Tibial nerve (tissue), 4 donors: ENCODE results near the gene PSG1.

ENCODE experiments used
- CTCF ChIP-seq, 5 experiments: fragments of 200-600 bp in 3 of 5; fragments of 450-650 bp in 2 of 5; sonication (generic) in 3 of 5; IDR thresholded peaks; one replicate each; pipeline ENCODE4 v1.5.1; 2016 to 2019; ENCODE audit warnings: antibody characterized with exemption in 5 of 5, mild to moderate bottlenecking in 3 of 5, moderate library complexity in 2 of 5
- EP300 ChIP-seq, 2 donors: sonication (generic); formaldehyde crosslinking; IDR thresholded peaks; one replicate each; pipeline ENCODE4 v1.6.1; 2017; ENCODE audit warnings: antibody characterized with exemption in 2 of 2, mild to moderate bottlenecking in 1 of 2

- no peak for TF ChIP-seq CTCF (IDR thresholded peaks at IDR 0.05)
- TF ChIP-seq EP300 (IDR thresholded peaks at IDR 0.05): no peak
These were observed 6.9 kb downstream of the PSG1 start for GRCh38 chr19:42872608-42873007.
